ENCODE data around the gene CIROP.

CIROP gene

DNA sequence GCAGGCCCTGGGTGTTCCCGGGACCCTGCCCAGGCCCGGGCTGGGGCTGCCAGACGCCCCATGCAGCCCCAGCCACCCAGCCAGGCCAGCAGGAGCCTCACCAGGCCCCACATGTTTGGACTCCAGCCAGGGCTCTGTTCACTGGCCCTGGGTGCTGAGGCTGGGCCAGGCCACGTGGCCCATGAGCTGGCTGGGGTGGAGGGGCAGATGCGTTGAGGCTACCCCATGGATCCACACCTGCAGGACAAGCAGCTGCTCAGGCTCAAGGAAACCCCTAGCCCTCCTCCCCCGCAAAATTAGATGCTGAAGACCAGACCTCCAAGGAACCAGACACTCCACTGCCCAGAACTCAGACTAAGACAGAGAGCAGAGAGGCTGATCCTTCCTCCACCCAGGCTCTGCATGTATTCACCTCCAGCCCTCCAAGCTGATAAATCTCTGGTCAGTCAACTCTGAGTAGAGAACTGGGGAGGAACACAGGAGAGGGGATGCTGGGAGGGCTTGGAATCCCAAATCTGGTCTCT lies 49.1 kb downstream of the CIROP start:
- H2BK12ac ChIP-seq (ENCODE audit: low read length): no peak overlapping the region
- H3K9ac ChIP-seq (ENCODE audit: low read depth, low read length, poor library complexity): no peak overlapping the region
- H3K4me2 ChIP-seq (ENCODE audit: insufficient read depth, low read length, poor library complexity, severe bottlenecking): peak overlapping the region; percentile 97
- H3K9me3 ChIP-seq (replicated peaks in 1 of 2; ENCODE audit: control insufficient read depth in 2 of 2, insufficient read depth in 1 of 2, low read depth in 1 of 2, low read length in 2 of 2): no peaks in the 10 kb centered on the region
- no peak overlapping the region for H3K18ac ChIP-seq (ENCODE audit: low read length)
- H3K27me3 ChIP-seq (ENCODE audit: control insufficient read depth in 3 of 3, insufficient read depth in 3 of 3, low read depth in 1 of 3, low read length in 3 of 3): no peaks in the 10 kb centered on the region
- H3K27ac ChIP-seq (replicated peaks; ENCODE audit: low read length): no peak overlapping the region
- H3K23ac ChIP-seq (ENCODE audit: low read depth, low read length, poor library complexity): no peak overlapping the region
- no peak overlapping the region for H2AFZ ChIP-seq (ENCODE audit: low read length)
- no peak overlapping the region for H2AK5ac ChIP-seq (ENCODE audit: low read depth, low read length)
- no peak for DNase-seq (ENCODE audit: low spot score)
- no peak overlapping the region for H3K4ac ChIP-seq (ENCODE audit: low read length)
- H4K8ac ChIP-seq (ENCODE audit: low read depth, low read length): no peak overlapping the region
- no peak overlapping the region for H2BK120ac ChIP-seq (ENCODE audit: low read depth, low read length)
- no CpG with 5 or more reads among the region's 6 CpGs for WGBS, 2 donors (ENCODE audit: extremely low coverage in 2 of 2, insufficient read length in 2 of 2, insufficient replicate concordance in 1 of 2)
- H3K4me1 ChIP-seq (ENCODE audit: control insufficient read depth in 2 of 2, insufficient read depth in 1 of 2, low read depth in 1 of 2, low read length in 2 of 2): peaks cover 6% of the 10 kb centered on the region in 2 donors
- H3K4me3 ChIP-seq (ENCODE audit: low read length in 2 of 2): no peak overlapping the region
- peak overlapping the region; percentile 3 for H3K14ac ChIP-seq (ENCODE audit: low read length)
- peaks cover 5% of the 10 kb centered on the region for H3K79me1 ChIP-seq (ENCODE audit: low read depth, low read length)
- peak overlapping the region; percentile 2 for H2BK5ac ChIP-seq (ENCODE audit: low read length)
- no peak overlapping the region for H2BK15ac ChIP-seq (ENCODE audit: low read length)
- peaks cover 29 to 72% of the 10 kb centered on the region in 2 donors for H3K36me3 ChIP-seq (replicated peaks in 1 of 2; ENCODE audit: control insufficient read depth in 2 of 2, insufficient read depth in 2 of 2, low read length in 2 of 2)
- H4K91ac ChIP-seq (ENCODE audit: low read depth, low read length, poor library complexity): no peak overlapping the region

DNA sequence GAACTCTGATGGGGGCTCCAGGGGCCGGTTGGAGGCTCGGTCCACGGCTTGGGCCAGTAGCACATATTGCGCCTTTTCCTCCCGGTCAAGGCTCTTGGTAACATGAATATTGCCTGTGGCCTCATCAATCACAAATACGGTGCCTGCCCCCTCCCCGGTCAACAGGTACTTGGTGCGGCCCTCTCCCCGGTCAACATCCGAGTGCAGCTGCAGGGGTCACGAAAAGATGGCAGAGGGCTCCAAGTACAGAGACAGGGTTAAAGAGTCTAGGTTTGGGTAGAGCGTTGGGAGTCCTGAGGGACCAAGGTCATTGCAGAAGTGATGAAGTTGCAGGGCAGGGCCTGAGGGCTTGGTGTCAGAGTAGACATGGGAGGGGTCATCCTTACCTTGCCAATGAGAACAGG lies 49.6 kb downstream of the CIROP start:
- Histone ChIP-seq H3K9ac (ENCODE audit: low read depth, low read length, poor library complexity) (no peak overlapping the region), H3K18ac (ENCODE audit: low read length) (no peak overlapping the region), H3K23ac (ENCODE audit: low read depth, low read length, poor library complexity) (no peak overlapping the region), H2BK5ac (ENCODE audit: low read length) (peak overlapping the region; percentile 2), H3K4me1 (ENCODE audit: control insufficient read depth in 2 of 2, insufficient read depth in 1 of 2, low read depth in 1 of 2, low read length in 2 of 2) (peaks cover 6% of the 10 kb centered on the region in 2 donors), H2BK12ac (ENCODE audit: low read length) (no peak overlapping the region), H3K4me3 (ENCODE audit: low read length in 2 of 2) (no peak overlapping the region), H2AK5ac (ENCODE audit: low read depth, low read length) (no peak overlapping the region), H4K8ac (ENCODE audit: low read depth, low read length) (no peak overlapping the region), H2BK120ac (ENCODE audit: low read depth, low read length) (no peak overlapping the region), H3K14ac (ENCODE audit: low read length) (peak overlapping the region; percentile 25), H2AFZ (ENCODE audit: low read length) (no peak overlapping the region), H2BK15ac (ENCODE audit: low read length) (no peak overlapping the region), H4K91ac (ENCODE audit: low read depth, low read length, poor library complexity) (no peak overlapping the region), H3K27me3 (ENCODE audit: control insufficient read depth in 3 of 3, insufficient read depth in 3 of 3, low read depth in 1 of 3, low read length in 3 of 3) (no peaks in the 10 kb centered on the region), H3K27ac (replicated peaks; ENCODE audit: low read length) (no peak overlapping the region), H3K79me1 (ENCODE audit: low read depth, low read length) (peaks cover 5% of the 10 kb centered on the region), H3K36me3 (replicated peaks in 1 of 2; ENCODE audit: control insufficient read depth in 2 of 2, insufficient read depth in 2 of 2, low read length in 2 of 2) (peaks cover 30 to 72% of the 10 kb centered on the region in 2 donors), H3K4ac (ENCODE audit: low read length) (no peak overlapping the region), H3K9me3 (replicated peaks in 1 of 2; ENCODE audit: control insufficient read depth in 2 of 2, insufficient read depth in 1 of 2, low read depth in 1 of 2, low read length in 2 of 2) (no peaks in the 10 kb centered on the region), H3K4me2 (ENCODE audit: insufficient read depth, low read length, poor library complexity, severe bottlenecking) (no peak overlapping the region)
- no peak for DNase-seq (ENCODE audit: low spot score)
- no CpG with 5 or more reads among the region's 12 CpGs for WGBS, 2 donors (ENCODE audit: extremely low coverage in 2 of 2, insufficient read length in 2 of 2, insufficient replicate concordance in 1 of 2)

DNA sequence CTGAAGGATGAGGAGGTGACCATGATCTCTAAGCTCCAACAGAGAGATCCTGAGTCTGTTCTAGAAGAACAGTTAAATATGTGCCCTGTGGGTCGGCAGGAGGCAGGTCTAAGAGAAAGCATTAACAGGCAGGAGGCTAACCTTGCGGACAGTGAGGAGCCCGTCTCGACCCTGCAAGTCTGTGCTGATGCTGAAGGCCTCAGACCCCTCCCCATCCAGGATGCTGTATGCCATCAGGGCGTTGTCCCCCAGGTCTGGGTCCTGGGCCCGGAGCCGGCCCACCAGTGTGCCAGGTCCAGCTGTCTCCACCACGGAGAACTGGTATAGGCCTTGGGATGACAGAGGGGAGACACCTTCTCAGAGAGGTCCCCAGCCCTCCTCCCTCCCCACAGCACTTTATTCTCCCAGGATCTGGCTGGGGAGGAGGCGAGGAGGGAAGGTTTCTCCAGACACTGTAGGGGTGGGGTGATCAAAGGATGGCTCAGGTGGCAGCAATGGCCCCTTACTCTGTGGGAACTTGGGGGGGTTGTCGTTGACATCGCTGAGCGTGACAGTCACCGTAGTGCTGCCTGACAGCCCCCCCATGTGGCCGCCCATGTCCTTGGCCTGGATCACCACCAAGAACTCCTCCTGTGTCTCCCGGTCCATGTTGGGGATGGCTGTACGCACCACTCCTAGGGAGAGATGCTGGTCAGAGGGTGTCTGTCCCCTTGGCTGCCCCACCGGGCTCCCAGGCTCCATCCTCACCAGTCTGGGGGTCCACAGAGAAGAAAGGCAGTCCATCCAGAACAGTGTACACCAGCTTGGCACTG lies 50.6 kb downstream of the CIROP start:
- Histone ChIP-seq H4K91ac (ENCODE audit: low read depth, low read length, poor library complexity) (no peak overlapping the region), H3K23ac (ENCODE audit: low read depth, low read length, poor library complexity) (peak overlapping the region; percentile 20), H3K18ac (ENCODE audit: low read length) (no peak overlapping the region), H3K4me2 (ENCODE audit: insufficient read depth, low read length, poor library complexity, severe bottlenecking) (no peak overlapping the region), H3K14ac (ENCODE audit: low read length) (no peak overlapping the region), H3K4me1 (ENCODE audit: control insufficient read depth in 2 of 2, insufficient read depth in 1 of 2, low read depth in 1 of 2, low read length in 2 of 2) (peaks cover 6% of the 10 kb centered on the region in 2 donors), H2BK5ac (ENCODE audit: low read length) (no peak overlapping the region), H3K4me3 (ENCODE audit: low read length in 2 of 2) (no peak overlapping the region), H2AFZ (ENCODE audit: low read length) (no peak overlapping the region), H2BK15ac (ENCODE audit: low read length) (no peak overlapping the region), H4K8ac (ENCODE audit: low read depth, low read length) (no peak overlapping the region), H2BK120ac (ENCODE audit: low read depth, low read length) (no peak overlapping the region), H3K27me3 (ENCODE audit: control insufficient read depth in 3 of 3, insufficient read depth in 3 of 3, low read depth in 1 of 3, low read length in 3 of 3) (no peaks in the 10 kb centered on the region), H2BK12ac (ENCODE audit: low read length) (no peak overlapping the region), H2AK5ac (ENCODE audit: low read depth, low read length) (no peak overlapping the region), H3K4ac (ENCODE audit: low read length) (no peak overlapping the region), H3K27ac (replicated peaks; ENCODE audit: low read length) (no peak overlapping the region), H3K79me1 (ENCODE audit: low read depth, low read length) (peaks cover 5% of the 10 kb centered on the region), H3K36me3 (replicated peaks in 1 of 2; ENCODE audit: control insufficient read depth in 2 of 2, insufficient read depth in 2 of 2, low read length in 2 of 2) (peaks cover 33 to 73% of the 10 kb centered on the region in 2 donors), H3K9me3 (replicated peaks in 1 of 2; ENCODE audit: control insufficient read depth in 2 of 2, insufficient read depth in 1 of 2, low read depth in 1 of 2, low read length in 2 of 2) (peaks cover 0 to 3% of the 10 kb centered on the region in 2 donors), H3K9ac (ENCODE audit: low read depth, low read length, poor library complexity) (peak overlapping the region; percentile 32)
- DNase-seq (ENCODE audit: low spot score): no peak
- WGBS, 2 donors (ENCODE audit: extremely low coverage in 2 of 2, insufficient read length in 2 of 2, insufficient replicate concordance in 1 of 2): no CpG with 5 or more reads among the region's 17 CpGs

DNA sequence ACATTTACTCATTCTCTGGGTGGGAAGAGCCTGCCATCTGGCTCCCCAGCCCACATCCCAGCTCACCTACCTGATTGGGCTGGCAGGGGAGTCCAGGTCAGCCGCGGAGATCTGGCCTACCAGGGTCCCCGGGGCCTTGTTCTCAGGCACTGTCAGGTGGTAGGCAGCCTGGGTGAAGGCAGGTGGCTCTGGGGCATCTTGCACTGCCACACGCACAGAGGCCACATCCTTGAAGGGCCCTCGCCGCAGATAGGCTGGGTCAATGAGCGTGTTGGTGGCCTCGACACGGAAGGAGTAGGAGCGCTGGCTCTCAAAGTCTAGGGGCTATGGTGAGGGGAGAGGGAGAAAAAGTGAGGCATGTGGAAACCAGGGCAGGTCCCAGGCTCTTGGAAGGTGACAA lies 51.4 kb downstream of the CIROP start:
- Histone ChIP-seq H3K79me1 (ENCODE audit: low read depth, low read length) (peaks cover 7% of the 10 kb centered on the region), H3K27ac (replicated peaks; ENCODE audit: low read length) (no peak overlapping the region), H3K27me3 (ENCODE audit: control insufficient read depth in 3 of 3, insufficient read depth in 3 of 3, low read depth in 1 of 3, low read length in 3 of 3) (no peaks in the 10 kb centered on the region), H3K18ac (ENCODE audit: low read length) (no peak overlapping the region), H2BK5ac (ENCODE audit: low read length) (no peak overlapping the region), H2BK15ac (ENCODE audit: low read length) (no peak overlapping the region), H2BK120ac (ENCODE audit: low read depth, low read length) (no peak overlapping the region), H3K14ac (ENCODE audit: low read length) (no peak overlapping the region), H3K4me1 (ENCODE audit: control insufficient read depth in 2 of 2, insufficient read depth in 1 of 2, low read depth in 1 of 2, low read length in 2 of 2) (peaks cover 6% of the 10 kb centered on the region in 2 donors), H4K8ac (ENCODE audit: low read depth, low read length) (no peak overlapping the region), H3K23ac (ENCODE audit: low read depth, low read length, poor library complexity) (no peak overlapping the region), H3K9ac (ENCODE audit: low read depth, low read length, poor library complexity) (no peak overlapping the region), H2AFZ (ENCODE audit: low read length) (no peak overlapping the region), H2AK5ac (ENCODE audit: low read depth, low read length) (no peak overlapping the region), H3K9me3 (replicated peaks in 1 of 2; ENCODE audit: control insufficient read depth in 2 of 2, insufficient read depth in 1 of 2, low read depth in 1 of 2, low read length in 2 of 2) (peaks cover 3 to 6% of the 10 kb centered on the region in 2 donors), H3K4me2 (ENCODE audit: insufficient read depth, low read length, poor library complexity, severe bottlenecking) (no peak overlapping the region), H3K4me3 (ENCODE audit: low read length in 2 of 2) (no peak overlapping the region), H3K4ac (ENCODE audit: low read length) (no peak overlapping the region), H4K91ac (ENCODE audit: low read depth, low read length, poor library complexity) (no peak overlapping the region), H3K36me3 (replicated peaks in 1 of 2; ENCODE audit: control insufficient read depth in 2 of 2, insufficient read depth in 2 of 2, low read length in 2 of 2) (peaks cover 37 to 73% of the 10 kb centered on the region in 2 donors), H2BK12ac (ENCODE audit: low read length) (no peak overlapping the region)
- no CpG with 5 or more reads among the region's 10 CpGs for WGBS, 2 donors (ENCODE audit: extremely low coverage in 2 of 2, insufficient read length in 2 of 2, insufficient replicate concordance in 1 of 2)
- no peak for DNase-seq (ENCODE audit: low spot score)
